CD4-positive, alpha-beta T cell treated with Interferon alpha-2 for 1 hour (primary cell): Measurements from ENCODE around the gene CAMTA1.

Source experiments
- DNase-seq, 2 donors: peaks; one replicate each; pipeline ENCODE4 v3.0.0-alpha.2; 2020 to 2022

Gene CAMTA1

DNA sequence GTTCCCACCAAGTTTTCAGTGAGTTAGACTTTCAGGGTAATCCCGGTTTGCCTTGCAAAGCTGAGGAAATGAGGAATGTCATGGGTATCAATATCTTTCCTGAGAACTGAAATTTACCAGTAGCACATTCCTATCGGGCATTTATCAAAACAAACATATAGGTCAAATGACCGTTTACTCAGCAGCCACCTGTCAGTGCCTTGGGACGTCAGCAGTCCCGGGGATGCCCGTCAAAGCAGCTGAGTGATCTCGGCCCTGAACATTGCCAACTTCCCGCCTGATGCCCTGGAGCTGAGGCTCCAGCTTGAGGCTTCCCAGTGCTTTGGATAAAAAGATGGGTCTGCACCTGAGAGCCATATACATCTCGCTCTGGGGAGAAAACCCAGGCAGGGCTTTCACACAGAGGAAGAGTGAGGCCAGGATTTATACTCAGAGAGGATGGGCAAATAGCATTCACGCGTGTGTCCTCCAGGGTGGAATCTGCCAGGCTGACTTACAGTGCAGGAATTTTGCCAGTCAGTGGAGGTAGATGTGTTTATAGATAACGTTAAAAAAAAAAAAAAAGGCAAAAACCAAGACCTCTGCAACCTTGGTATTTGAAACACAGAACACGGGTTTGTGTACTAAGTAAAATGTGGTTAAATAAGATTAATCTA, 550.1 kb downstream of the CAMTA1 start:
- no peak for DNase-seq

DNA sequence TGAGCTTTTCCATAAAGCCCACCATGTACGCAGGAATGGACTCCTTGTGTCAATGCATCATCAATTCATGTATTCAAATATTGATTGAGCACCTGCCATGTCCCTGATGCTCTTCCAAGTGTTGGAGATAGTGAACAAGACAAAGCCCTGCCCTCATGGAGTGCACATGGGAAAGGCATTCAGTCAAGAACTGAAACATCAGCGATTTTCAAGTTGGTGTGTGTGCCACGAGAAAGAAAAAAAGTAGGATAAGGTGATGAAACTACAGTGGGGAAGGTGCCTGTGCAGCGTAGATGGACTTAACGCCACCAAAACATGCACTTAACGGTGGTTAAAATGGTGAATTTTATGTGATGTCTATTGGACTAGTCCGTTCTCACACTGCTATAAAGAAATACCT, 553.2 kb downstream of the CAMTA1 start:
- no peak for DNase-seq

DNA sequence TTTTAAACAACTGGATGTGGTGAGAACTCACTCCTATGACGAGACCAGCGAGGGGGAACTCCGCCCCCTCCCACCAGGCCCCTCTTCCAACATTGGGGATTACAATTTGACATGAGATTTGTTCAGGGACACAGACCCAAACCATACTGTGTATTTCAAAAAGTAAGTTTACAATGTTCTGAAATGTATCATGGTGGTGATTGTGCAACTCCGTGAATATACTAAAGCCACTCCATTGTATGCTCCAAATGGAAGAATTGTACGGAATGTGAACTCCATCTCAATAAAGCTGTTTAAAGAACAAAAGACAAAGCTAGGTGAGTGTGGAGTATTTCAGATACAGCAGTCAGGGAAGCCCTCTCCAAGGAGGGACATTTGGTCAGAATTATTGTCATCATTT, 553.8 kb downstream of the CAMTA1 start:
- DNase-seq = no peak

DNA sequence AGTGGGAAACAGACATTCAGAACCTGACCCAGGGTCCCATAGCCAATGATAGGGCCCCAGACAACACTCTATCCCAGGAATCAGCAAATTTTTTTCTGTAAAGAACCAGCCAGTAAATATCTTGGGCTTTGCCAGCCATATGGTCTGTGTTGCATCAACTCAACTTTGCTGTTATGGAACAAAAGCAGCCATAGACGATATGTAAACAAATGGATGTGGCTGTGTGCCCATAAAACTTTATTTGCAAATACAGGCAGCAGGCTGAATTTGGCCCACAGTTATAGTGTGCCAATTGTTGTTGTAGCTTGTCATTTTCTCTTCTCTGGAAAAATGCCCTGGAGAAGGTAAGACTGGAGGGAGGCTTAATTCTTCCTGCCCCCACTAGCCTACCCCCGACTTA, 554.7 kb downstream of the CAMTA1 start:
- no peak for DNase-seq

DNA sequence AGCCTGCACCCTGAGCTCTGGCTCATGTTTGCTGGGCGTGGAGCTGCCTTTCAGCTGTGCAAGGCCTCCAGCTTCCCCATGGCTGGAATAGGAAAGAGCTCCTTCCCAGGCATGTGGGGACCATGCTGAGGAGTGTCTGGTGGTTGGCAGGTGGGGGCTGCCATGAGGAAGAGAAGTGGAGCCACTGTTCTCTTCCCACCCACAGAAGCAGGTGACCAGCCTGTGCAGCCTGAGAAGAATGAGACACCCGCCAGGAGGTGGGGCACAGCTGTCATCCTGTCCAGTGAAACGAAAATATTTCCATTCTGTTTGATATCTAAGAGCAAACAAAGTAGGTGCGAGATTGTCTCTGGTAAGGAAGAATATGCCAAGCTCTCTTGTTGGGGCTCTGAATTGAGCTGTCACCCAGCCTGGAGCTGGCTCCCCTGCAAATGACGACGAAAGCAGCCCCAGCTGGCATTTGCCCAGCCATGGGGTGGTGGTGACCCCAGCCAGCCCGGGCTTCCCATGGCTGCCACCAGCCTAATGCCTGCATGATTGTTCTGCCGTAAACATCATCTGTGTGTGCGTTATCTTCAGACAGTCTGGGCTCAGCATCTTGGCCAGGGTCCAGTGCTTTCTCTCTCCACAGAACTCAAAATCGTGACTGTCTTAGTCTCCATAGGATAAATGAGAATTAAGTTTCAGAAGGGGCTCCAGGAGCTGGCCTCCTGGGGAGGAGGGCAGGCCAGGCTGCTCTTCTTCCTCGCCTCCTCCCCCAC, 556.1 kb downstream of the CAMTA1 start:
- DNase-seq = no peak

GRCh38 chr1:7343882-7344281, 558.6 kb downstream of the CAMTA1 start:
- no peak for DNase-seq

DNA sequence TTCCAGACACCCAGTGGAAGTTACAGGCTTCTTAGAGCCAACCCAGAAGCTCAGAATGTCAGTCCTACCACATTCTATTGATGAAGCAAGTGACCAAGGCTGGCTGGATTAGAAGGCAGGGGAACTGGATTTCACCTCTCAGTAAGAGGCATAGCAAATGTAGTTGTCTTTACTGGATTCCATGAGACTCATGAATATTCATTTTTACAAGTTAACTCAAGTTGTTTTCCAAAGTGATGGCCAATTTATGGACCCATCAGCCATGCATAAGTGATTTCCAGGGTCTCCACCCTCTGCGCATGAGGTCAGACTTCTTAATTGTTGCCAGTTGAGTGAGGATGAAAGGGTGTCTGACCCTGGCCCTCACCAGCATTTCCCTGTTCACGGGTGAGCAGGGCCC, 559.0 kb downstream of the CAMTA1 start:
- no peak for DNase-seq

GRCh38 chr1:7345516-7345915, 560.3 kb downstream of the CAMTA1 start:
- no peak for DNase-seq

DNA sequence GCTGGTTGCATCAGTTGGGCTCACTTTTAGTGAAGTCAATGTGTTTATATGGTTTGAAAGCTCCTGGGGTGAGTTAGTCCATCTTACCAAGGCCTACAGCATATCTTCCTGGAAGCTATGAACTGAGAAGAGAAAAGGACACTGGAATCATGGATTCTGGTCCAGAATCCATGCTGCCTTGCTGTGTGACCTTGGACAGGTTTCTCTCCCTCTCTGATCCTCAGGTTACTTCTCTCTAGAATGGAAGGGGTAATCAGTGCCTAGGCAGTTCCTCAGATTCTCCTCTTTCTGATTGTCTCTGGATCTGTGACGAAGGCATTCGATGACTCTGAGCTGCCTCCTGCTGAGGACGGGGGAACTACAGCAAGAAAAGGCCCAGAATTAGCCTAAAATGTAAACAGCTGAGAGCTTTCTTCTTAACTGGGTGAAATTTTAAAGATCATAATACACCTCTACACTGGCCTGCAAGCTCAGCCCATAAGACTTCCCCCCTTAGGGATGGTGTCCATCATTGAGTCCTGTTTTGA, 560.9 kb downstream of the CAMTA1 start:
- no peak for DNase-seq

DNA sequence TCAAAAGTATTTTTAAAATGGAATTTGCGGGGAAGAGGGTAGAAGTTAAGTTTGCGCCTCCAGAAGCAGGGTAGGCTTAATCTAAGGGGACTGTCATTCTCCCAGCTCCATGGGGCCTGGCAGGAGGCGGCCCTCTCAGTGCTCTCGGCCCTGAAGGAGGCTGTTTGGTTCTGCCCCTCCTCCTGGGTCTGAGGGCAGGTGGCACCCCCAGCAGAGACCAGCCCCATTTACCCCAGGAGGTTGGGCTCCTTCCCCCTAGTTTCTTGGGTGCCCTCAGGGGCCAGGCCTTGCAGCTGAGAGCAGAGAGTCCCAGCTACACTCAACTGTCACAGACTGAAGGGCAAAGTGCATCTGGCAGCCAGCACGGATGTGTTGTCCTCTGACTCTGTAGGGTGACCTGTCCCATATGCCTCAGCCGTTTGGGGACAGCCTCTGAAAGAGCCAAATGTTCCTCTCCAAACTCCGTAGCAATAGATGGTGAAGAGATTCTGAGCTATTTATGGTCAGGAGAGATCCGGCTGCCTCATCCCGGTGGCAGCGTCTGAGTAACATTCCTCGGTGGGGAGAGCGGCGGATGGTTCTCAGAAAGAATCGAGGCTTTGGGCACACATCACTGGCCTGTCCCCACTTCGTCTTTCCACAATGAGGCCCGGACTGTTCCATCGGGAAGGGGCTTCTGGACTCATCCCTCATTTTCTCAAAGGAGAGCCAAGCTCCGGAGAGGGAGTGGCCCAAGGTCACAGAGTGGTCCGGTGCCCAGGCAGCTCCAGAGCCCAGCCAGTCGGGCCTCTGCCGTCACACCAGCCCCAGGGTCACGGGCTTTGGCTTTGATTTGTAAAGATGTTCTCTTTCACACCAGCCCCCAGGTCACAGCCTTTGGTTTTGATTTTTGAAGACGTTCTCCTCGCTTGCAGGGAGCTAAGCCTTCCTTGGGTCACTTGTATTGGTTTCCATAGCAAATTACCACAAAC, 561.6 kb downstream of the CAMTA1 start:
- DNase-seq = no peak

- no peak for DNase-seq
Measured at GRCh38 chr1:7348073-7348472, 562.8 kb downstream of the CAMTA1 start.

- DNase-seq = no peak
Measured at GRCh38 chr1:7348580-7348979, 563.3 kb downstream of the CAMTA1 start.

DNA sequence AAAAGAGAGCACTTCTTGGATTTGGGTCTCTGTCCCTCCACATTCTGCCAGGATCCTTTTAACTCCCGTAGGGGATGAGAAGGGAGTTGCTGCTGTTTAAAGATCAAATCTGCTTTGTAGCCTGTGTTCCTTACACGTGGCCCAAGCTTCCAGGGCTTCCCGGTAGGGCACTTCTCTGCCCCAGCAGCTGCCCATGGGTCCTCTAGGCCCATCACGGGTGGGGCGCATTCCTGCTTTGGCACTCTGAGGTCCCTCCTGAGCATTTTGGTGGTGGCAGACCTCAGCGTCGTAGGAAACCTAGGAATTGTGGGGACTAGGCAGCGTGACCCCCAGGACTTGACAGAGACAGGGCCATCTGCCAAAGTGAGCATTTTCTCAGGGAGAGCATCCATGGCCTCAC, 565.5 kb downstream of the CAMTA1 start:
- no peak for DNase-seq

GRCh38 chr1:7351649-7352048, 566.4 kb downstream of the CAMTA1 start:
- DNase-seq = no peak

DNA sequence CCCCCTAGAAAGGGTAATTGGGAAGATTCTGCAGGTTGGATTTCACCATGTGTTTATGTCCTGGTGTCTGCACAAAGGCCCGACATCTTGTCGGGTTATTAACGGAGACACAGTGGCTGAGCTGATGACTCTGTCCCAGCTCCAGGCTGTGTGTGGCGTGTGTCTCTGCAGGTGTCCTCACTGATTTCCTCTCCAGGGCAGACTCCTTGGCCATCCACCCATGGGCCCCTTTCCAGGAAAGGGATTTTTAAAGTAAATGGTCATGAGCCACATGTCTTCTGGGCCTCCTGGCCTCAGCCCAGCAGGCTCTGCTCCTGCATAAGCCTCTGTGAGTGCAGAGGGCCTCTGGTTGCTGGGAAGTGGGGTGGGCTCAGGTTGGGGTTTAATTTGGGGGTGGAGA, 567.1 kb downstream of the CAMTA1 start:
- DNase-seq = no peak

- no peak for DNase-seq
Measured at GRCh38 chr1:7352974-7353373, 567.7 kb downstream of the CAMTA1 start.

DNA sequence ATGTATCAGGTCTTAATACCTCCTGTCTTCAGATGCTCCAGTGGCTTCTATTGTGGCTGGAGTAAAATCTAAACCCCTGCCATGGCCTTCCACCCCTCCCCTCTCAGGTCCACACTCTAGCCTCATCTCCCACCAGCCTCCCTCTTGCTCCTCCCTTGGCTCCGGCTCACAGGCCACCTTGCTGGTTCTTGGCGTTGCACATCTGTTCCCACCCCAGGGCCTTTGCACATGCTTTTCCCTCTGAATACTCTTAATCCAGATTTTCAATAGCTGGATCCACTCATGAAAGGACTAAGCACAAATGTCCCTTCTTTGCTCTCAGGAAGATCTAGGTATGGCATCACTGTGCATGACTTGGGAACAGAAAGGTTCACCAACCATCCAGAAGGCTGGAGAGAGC, 570.4 kb downstream of the CAMTA1 start:
- no peak for DNase-seq

DNA sequence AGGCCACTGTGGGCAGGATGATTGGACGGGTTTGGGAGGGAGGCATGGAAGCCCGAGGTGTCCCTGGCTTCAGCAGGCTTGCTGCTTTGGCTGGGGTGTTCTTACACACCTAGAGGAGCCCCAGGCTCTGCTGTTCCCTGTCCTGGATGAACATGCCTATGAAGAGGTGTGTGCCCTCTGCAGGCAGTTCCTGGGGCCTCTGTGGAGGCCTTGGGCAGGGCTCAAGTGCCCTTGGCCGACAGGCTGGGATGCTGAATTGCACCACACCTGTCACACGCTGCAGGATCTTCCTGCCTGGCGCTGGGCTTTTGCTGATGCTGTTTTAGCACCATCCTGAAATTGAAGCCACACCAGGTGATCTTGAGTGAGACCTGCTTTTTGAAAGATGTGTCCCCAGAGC, 570.8 kb downstream of the CAMTA1 start:
- DNase-seq = no peak

- no peak for DNase-seq
Measured at GRCh38 chr1:7358425-7358824, 573.2 kb downstream of the CAMTA1 start.

- DNase-seq = no peak
Measured at GRCh38 chr1:7360526-7360925, 575.3 kb downstream of the CAMTA1 start.

- DNase-seq = no peak
Measured at GRCh38 chr1:7362947-7363346, 577.7 kb downstream of the CAMTA1 start.

- no peak for DNase-seq
Measured at GRCh38 chr1:7363450-7363849, 578.2 kb downstream of the CAMTA1 start.

DNA sequence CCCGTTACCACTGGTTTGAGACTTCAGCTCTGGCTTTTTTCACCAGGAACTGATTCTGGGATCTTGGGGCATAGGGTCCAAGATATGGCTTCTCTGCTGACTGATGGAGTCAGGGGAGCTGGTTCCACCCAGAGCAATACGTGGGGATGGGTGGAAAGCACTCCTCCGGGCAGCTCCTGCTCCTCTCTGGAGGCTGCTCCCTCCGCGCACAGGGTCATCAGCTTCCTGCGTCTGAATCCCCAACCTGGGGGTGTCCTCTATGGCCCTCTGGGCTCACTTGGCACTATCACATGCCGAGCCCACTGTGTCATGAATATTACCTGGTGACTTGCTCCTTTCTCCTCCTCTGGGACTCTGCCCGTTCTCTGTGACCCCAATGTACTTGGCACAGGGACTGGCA, 580.5 kb downstream of the CAMTA1 start:
- DNase-seq = no peak
